ENCODE data around the gene EGFL7.
A peak's percentile ranks its signal among the peaks of the same experiment; 100 is the strongest.

DNA sequence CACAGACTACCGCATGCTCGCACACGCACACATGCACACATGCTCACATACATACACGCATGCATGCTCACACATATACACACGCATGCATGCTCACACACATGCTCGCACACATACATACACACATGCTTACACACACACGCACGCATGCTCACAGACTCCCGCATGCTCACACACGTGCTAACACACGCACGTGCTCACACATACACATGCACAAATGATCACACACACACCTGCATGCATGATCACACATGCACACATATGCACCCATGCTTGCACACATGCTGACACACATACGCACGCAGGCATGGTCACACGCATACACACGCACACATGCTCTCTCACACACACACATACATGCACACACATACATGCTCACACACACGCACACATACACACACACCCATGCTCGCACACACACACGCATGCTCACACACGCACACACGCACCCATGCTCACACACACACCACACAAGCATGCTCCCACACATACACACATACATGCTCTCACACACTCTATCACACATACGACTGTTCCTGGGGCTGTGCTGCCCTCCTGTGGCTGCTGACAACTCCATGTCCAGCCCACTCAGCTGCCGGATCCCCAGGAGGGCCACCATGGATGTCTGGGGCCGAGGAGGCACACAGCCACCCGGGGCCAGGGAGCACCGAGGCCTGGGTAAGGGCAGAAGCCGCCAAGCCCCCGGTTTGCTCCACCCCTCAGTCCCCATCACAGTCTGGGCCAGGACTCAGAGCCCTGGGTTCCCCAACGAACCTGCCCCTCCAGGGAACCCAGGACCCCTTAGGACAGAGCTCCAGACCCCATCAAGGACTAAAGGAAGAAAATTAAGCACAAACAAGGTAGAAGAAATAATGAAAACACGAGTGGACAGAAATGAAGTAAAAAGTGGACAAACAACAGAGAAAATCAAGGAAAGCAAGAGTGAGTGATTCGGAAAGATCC, 31.4 kb upstream of the EGFL7 start:
- TF ChIP-seq TEAD4 (IDR thresholded peaks at IDR 0.05; ENCODE audit: low read depth, low read length) (0 out of 2 replicates have a peak, but pooled peaks have one; percentile 2), ASH2L (IDR thresholded peaks at IDR 0.05; ENCODE audit: low read length) (no peak), JUND (IDR thresholded peaks at IDR 0.05; ENCODE audit: low read length) (no peak), RXRA (IDR thresholded peaks at IDR 0.05; ENCODE audit: insufficient read depth, low read depth, low read length) (no peak), CTCF (IDR thresholded peaks at IDR 0.05; ENCODE audit: control extremely low read depth in 1 of 3, insufficient read depth in 1 of 3, low read depth in 1 of 3, low read length in 3 of 3) (peak in 2 of 3 experiments; percentile 86 to 87; a peak in 3 of 4 replicates), EGR1 (IDR thresholded peaks at IDR 0.05; ENCODE audit: borderline replicate concordance, low read depth, low read length) (no peak), HDAC2 (IDR thresholded peaks at IDR 0.05; ENCODE audit: borderline replicate concordance in 1 of 2, low read depth in 2 of 2, low read length in 2 of 2) (no peak), RAD21 (IDR thresholded peaks at IDR 0.05 in 1 of 2, conservative IDR thresholded peaks at IDR 0.05 in 1 of 2; ENCODE audit: low read depth in 2 of 2, low read length in 2 of 2) (peak; percentile 94 to 95), TCF12 (IDR thresholded peaks at IDR 0.05; ENCODE audit: low read depth, low read length) (no peak), EP300 (IDR thresholded peaks at IDR 0.05; ENCODE audit: borderline replicate concordance in 1 of 2, low read depth in 2 of 2, low read length in 2 of 2) (no peak), EZH2 (IDR thresholded peaks at IDR 0.05; ENCODE audit: low read depth, low read length, severe bottlenecking) (no peak), SRF (IDR thresholded peaks at IDR 0.05; ENCODE audit: low read depth, low read length) (no peak), POLR2A (IDR thresholded peaks at IDR 0.05; ENCODE audit: control extremely low read depth in 1 of 2, low read depth in 2 of 2, low read length in 2 of 2) (no peak)
